Activated B cell treated with CpG ODN at 0.5 μM for 24 hours (primary cell): ENCODE data around the gene CTIF. TPM values are rescaled to one million over a fixed set of nuclear protein-coding genes. Genes with fewer than 3 reads are reported as not detected.

ENCODE experiments used
- ATAC-seq: fragments of 200-7000 bp; cut with Tn5 transposase; one replicate; pipeline ENCODE4 v1.10.0; 2021; ENCODE audit warnings: low read depth, mild to moderate bottlenecking, moderate library complexity
- CTCF ChIA-PET: fragments of 350-600 bp; sonication (Branson Sonifier 250); formaldehyde crosslinking; loops from one replicate; lab custom pipeline; 2021; ENCODE audit warnings: antibody characterized with exemption; lab: Charles Lee
- POLR2A ChIA-PET: fragments of 350-600 bp; sonication (Branson Sonifier 250); formaldehyde crosslinking; loops from one replicate; lab custom pipeline; 2021; ENCODE audit warnings: antibody characterized with exemption; lab: Charles Lee
- DNase-seq: peaks from one replicate; pipeline ENCODE4 v3.0.0; 2022
- H3K27ac Mint-ChIP-seq: one replicate; pipeline ENCODE4 v1.8.0; 2020; ENCODE audit warnings: mixed read lengths
- H3K27me3 Mint-ChIP-seq: one replicate; pipeline ENCODE4 v1.8.0; 2021; ENCODE audit warnings: mixed read lengths
- H3K36me3 Mint-ChIP-seq: one replicate; pipeline ENCODE4 v1.8.0; 2021; ENCODE audit warnings: low read depth, mixed read lengths
- H3K4me1 Mint-ChIP-seq: one replicate; pipeline ENCODE4 v1.8.0; 2021; ENCODE audit warnings: mixed read lengths
- H3K4me3 Mint-ChIP-seq: one replicate; pipeline ENCODE4 v1.8.0; 2020; ENCODE audit warnings: mild to moderate bottlenecking, mixed read lengths
- H3K9me3 Mint-ChIP-seq: one replicate; pipeline ENCODE4 v1.8.0; 2020; ENCODE audit warnings: mixed read lengths
- intact Hi-C: fragments of 100-400 bp; cut with micrococcal nuclease; formaldehyde crosslinking; loops from one replicate; pipeline ENCODE4 v1.15.1; 2024
- total RNA-seq: library from RNA; stranded (reverse); gene quantifications from 2 replicates; pipeline ENCODE4 v1.2.3, GENCODE V29; 2022
- TF ChIP-seq, protein P1 (sequence below): fragments of 200-600 bp; IDR thresholded peaks from one replicate; pipeline ENCODE4 v1.8.0; 2022; ENCODE audit warnings: antibody characterized with exemption, mild to moderate bottlenecking

CTIF gene
- total RNA-seq, 1 donor from 2014 or later: 9.3 TPM

DNA sequence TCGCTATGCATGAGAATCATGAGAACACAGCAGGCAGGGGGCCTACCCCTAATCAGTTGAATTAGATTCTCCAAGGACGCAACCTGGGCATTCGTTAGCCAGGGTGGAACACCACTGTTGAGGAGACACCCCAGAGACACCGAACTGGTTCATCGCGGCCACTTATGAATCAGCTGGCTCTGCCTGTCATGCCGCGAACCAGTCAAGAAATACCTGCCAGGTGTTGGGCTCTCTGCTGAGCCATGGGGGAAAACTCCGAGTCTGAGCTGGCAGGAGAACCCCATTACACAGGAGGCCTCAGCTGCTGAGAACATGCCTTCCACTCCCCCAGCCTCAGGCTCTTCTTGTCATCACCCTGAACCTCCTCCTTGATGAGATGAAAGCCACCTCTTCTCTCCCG, 227.7 kb downstream of the CTIF start:
- Mint-ChIP-seq H3K27me3 (peaks cover 3% of the 10 kb centered on the region), H3K4me3 (no peak overlapping the region), H3K9me3 (no peaks in the 10 kb centered on the region), H3K27ac (no peak overlapping the region), H3K4me1 (no peaks in the 10 kb centered on the region), H3K36me3 (no peaks in the 10 kb centered on the region)
- no peak for DNase-seq
- ChIA-PET CTCF (no interaction called here), POLR2A (no interaction called here)
- ATAC-seq: no peak
- intact Hi-C loops: no loop called here
- TF ChIP-seq, protein P1, sequence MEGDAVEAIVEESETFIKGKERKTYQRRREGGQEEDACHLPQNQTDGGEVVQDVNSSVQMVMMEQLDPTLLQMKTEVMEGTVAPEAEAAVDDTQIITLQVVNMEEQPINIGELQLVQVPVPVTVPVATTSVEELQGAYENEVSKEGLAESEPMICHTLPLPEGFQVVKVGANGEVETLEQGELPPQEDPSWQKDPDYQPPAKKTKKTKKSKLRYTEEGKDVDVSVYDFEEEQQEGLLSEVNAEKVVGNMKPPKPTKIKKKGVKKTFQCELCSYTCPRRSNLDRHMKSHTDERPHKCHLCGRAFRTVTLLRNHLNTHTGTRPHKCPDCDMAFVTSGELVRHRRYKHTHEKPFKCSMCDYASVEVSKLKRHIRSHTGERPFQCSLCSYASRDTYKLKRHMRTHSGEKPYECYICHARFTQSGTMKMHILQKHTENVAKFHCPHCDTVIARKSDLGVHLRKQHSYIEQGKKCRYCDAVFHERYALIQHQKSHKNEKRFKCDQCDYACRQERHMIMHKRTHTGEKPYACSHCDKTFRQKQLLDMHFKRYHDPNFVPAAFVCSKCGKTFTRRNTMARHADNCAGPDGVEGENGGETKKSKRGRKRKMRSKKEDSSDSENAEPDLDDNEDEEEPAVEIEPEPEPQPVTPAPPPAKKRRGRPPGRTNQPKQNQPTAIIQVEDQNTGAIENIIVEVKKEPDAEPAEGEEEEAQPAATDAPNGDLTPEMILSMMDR: no peak

DNA sequence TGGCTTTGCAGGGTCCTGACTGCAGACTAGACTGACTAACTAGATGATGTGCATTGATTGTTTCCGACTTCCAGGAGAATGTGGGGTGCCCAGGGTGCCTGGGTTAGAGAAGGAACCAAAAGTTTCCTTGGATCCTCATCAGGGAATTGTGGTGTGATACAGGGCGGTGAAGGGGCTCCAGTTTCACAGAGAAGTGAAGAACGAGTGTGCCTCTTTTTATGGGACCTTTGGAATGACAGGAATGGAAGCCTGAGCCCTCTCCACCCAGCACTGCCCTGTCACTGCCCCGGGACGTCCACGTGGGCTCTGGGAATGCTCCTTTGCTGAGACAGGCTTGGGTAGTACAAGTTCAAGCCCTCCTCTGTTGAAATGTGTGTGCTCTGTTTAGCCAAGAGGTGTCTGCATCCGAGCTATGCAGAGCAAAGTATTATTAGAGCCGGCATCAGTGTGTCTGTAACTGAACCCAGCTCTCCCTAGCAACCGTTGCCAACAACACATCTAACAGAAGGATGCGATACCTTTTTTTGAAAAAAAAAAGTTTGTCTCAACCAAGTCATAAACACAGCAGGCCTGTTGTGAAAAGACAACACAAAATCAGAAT, 228.4 kb downstream of the CTIF start:
- no peaks in the 10 kb centered on the region for H3K4me1 Mint-ChIP-seq
- H3K27ac Mint-ChIP-seq: no peak overlapping the region
- ATAC-seq: no peak
- H3K36me3 Mint-ChIP-seq: no peaks in the 10 kb centered on the region
- H3K4me3 Mint-ChIP-seq: no peak overlapping the region
- H3K27me3 Mint-ChIP-seq: peaks cover 4% of the 10 kb centered on the region
- H3K9me3 Mint-ChIP-seq: no peaks in the 10 kb centered on the region
- ChIA-PET CTCF (no interaction called here), POLR2A (no interaction called here)
- intact Hi-C loops: no loop called here
- no peak for DNase-seq
- TF ChIP-seq, protein P1: no peak

DNA sequence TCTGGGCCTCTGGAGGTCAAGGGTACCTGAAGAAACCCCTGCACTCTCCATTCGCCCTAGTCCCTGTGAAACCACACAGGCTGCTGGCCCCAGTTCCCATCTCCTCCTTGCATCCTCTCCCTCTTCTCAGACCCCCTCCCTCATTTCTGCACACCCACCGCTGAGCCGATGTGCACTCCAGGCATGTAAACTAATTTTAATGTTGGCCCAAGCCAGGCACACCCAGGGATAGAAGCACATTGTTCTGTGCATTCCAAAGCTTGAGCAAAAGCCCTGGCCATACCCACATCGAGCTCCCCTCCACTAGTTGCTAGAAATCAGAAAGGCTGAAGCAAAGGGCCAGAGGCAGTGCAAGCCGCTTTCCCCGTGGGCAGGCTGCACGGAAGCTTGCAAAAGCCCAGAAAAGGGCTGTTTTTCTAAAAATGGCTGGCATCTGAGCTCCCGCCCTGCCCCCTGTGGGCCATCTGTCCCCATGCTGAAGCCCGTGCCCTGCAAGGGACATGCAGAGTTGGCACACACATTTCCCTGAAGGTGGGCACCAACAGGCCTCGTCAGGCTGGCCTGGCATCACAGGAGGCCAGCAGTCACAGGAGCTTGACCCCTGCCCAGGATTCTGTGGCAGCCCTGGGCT, 230.3 kb downstream of the CTIF start:
- H3K36me3 Mint-ChIP-seq: no peaks in the 10 kb centered on the region
- peaks cover 4% of the 10 kb centered on the region for H3K27me3 Mint-ChIP-seq
- DNase-seq: no peak
- POLR2A ChIA-PET: no interaction called here
- no peak overlapping the region for H3K27ac Mint-ChIP-seq
- ATAC-seq: no peak
- H3K4me1 Mint-ChIP-seq: no peaks in the 10 kb centered on the region
- TF ChIP-seq, protein P1: no peak
- CTCF ChIA-PET: interaction anchor here (1.4 kb wide), 1 partner anchor 8 kb away, joined by 4 read pairs; no protein-coding TSS in a partner anchor
- H3K4me3 Mint-ChIP-seq: no peak overlapping the region
- H3K9me3 Mint-ChIP-seq: peaks cover 4% of the 10 kb centered on the region
- intact Hi-C loops: no loop called here

DNA sequence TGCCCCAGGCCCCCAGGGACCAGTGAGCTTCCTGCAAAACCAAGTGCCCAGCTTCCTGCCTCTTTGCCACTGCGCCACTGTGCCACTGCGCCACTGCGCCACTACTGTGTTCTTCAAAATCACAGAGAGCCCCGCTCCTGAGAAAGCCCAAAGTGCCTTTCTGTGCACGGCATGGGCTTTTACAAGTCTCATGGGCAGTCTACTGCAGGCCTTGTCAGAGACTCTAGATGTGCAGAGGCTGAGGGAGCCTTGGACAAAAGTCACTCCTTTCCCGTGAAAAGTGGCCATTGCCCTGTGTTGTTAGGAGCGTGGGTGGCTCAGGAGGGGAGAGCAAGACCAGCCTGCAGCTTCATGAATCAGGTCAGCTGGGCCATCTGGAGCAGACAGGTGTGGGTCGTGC, 231.4 kb downstream of the CTIF start:
- ATAC-seq: no peak
- ChIA-PET CTCF (no interaction called here), POLR2A (interaction anchor here (0.9 kb wide), 1 partner anchor 182 kb away, joined by 3 read pairs; no protein-coding TSS in a partner anchor)
- no peaks in the 10 kb centered on the region for H3K4me1 Mint-ChIP-seq
- H3K9me3 Mint-ChIP-seq: peaks cover 4% of the 10 kb centered on the region
- intact Hi-C loops: loop anchor here (10.0 kb wide), 2 partner anchors 475 to 675 kb away; no protein-coding TSS in a partner anchor
- H3K27me3 Mint-ChIP-seq: peaks cover 4% of the 10 kb centered on the region
- TF ChIP-seq, protein P1: no peak
- H3K4me3 Mint-ChIP-seq: no peak overlapping the region
- H3K27ac Mint-ChIP-seq: no peak overlapping the region
- DNase-seq: no peak
- H3K36me3 Mint-ChIP-seq: no peaks in the 10 kb centered on the region

DNA sequence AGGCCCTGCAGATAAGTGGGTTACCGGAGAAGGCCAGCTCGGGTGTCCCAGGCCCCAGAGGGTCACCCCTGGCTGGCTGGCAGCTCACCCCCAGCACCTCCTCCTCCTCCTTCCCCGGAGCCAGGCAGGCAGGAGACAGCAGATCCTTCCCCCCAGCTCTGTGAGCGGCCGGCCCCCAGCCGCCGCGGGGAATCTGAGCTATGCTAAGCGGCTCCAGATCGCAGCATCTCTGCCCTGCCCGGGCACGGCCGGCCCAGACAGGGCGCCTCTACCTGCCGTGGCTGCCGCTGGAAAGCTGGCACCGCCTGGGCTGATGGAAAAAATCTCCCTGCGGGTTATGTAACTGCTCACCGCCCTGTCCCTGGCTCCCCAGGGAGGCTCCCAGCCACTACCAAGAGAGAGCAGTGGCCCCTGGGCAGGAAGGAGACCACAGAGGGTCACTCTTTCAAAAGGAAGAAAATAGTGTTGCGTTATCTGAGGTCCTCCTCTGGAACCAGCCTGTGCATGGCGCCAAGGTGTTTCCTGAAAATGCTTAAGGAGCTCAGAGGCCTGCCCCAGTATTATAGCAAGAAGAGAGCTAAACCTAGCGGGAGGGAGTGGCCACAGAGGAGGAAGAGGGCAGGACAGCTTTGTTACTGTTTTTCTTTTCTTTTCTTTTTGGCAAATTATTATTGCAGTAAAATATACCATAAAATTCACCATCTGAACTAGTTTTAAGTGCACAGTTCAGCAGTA, 233.0 kb downstream of the CTIF start:
- ChIA-PET POLR2A (no interaction called here), CTCF (no interaction called here)
- Mint-ChIP-seq H3K27ac (no peak overlapping the region), H3K36me3 (no peaks in the 10 kb centered on the region), H3K4me3 (no peak overlapping the region), H3K4me1 (no peaks in the 10 kb centered on the region), H3K27me3 (peaks cover 4% of the 10 kb centered on the region), H3K9me3 (peaks cover 4% of the 10 kb centered on the region)
- DNase-seq (no peak), ATAC-seq (no peak)
- intact Hi-C loops: loop anchor here (10.0 kb wide), 2 partner anchors 473 to 673 kb away; no protein-coding TSS in a partner anchor
- TF ChIP-seq, protein P1: no peak
